Neuron (in vitro differentiated cells): ENCODE measurements around the gene DSC3.
"Not testable (repeated sequence)": the region's sequence is repeated elsewhere in the genome, so short reads cannot be mapped to it uniquely, and the experiment has no call there.

ENCODE experiments used
- H2AFZ ChIP-seq: one replicate; pipeline ENCODE4 v1.6.1; 2013; ENCODE audit warnings: low read depth, mild to moderate bottlenecking, inconsistent platforms, low read length, moderate library complexity
- H3K27me3 ChIP-seq: one replicate; pipeline ENCODE4 v1.6.1; 2013; ENCODE audit warnings: low read length; ENCODE audit not compliant: insufficient read depth
- H3K36me3 ChIP-seq: one replicate; pipeline ENCODE4 v1.6.1; 2013; ENCODE audit warnings: low read length; ENCODE audit not compliant: insufficient read depth
- H3K4me1 ChIP-seq: one replicate; pipeline ENCODE4 v1.6.1; 2013; ENCODE audit warnings: low read length; ENCODE audit not compliant: insufficient read depth
- H3K4me3 ChIP-seq: 2 replicates; pipeline ENCODE4 v1.5.1; 2013; ENCODE audit warnings: mild to moderate bottlenecking, low read length, moderate library complexity
- H3K9me3 ChIP-seq: one replicate; pipeline ENCODE4 v1.6.1; 2013; ENCODE audit warnings: low read length

DSC3 gene

DNA sequence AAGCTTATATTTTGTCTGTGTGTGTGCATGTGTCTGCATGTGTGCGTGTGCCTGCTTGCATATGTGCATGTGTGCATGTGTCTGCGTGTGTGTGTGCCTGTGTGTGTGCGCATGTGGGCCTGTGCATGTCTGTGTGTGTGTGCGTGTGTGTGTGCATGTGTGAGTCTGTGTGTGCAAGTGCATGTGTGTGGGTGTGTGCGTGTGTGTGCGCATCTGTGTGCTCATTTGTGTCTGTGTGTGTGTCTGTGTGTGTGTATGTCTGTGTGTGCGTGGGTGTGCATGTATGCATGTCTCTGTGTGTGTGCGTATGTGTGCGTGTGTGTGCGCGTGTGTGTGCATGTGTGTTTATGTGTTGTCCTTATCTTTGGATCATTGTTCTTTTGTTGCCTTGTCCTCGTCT lies 56.8 kb downstream of the DSC3 start:
- Histone ChIP-seq H3K9me3 (no peaks in the 10 kb centered on the region), H3K4me3 (no peak overlapping the region), H3K4me1 (no peaks in the 10 kb centered on the region), H3K36me3 (no peaks in the 10 kb centered on the region), H2AFZ (no peak overlapping the region), H3K27me3 (no peaks in the 10 kb centered on the region)

GRCh38 chr18:30982285-30982992 lies 60.1 kb downstream of the DSC3 start:
- no peaks in the 10 kb centered on the region for H3K9me3 ChIP-seq

GRCh38 chr18:30978091-30978490 lies 64.5 kb downstream of the DSC3 start:
- H3K9me3 ChIP-seq, H2AFZ ChIP-seq, H3K4me1 ChIP-seq: not testable (repeated sequence)

More at GRCh38 chr18:30982285-30982992, 60.1 kb downstream of the DSC3 start:
- no peak overlapping the region for H3K4me3 ChIP-seq
- no peaks in the 10 kb centered on the region for H3K4me1 ChIP-seq
- no peaks in the 10 kb centered on the region for H3K27me3 ChIP-seq
- no peaks in the 10 kb centered on the region for H3K36me3 ChIP-seq
- no peak overlapping the region for H2AFZ ChIP-seq

DNA sequence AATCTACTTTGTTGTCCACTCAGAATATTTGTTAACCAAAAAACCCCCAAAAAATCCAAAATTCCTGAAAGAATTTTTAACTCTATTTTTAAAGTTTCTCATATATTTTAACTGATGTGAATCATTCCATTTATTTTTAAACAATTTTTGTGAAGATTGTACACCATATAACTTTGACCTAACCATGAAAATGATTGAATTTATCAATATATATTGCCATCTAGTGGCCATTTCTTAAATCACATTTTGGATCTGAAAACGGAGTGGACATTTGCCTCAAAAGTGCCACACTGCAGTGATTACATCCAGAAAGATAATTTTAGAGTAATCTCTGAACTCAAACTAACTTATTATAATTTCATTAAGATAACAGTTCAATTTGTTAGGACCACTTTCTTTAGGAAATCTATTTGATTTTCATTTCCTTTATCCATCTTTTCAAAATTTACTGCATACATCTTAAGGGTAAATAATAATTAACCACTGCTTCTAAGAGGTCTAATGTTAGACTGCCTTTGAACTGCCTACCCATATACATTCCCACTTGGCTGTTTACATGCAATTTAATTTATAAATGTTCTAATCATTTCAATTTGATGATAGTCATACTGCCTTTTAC lies 71.1 kb downstream of the DSC3 start:
- no peaks in the 10 kb centered on the region for H3K4me1 ChIP-seq
- H3K4me3 ChIP-seq = no peak overlapping the region
- no peak overlapping the region for H2AFZ ChIP-seq
- H3K36me3 ChIP-seq = no peaks in the 10 kb centered on the region
- H3K27me3 ChIP-seq = no peaks in the 10 kb centered on the region
- H3K9me3 ChIP-seq = no peaks in the 10 kb centered on the region

More at GRCh38 chr18:30978091-30978490, 64.5 kb downstream of the DSC3 start:
- not testable (repeated sequence) for H3K27me3 ChIP-seq, H3K36me3 ChIP-seq, H3K4me3 ChIP-seq

GRCh38 chr18:30970196-30970816 lies 72.2 kb downstream of the DSC3 start:
- H2AFZ ChIP-seq = no peak overlapping the region
- no peaks in the 10 kb centered on the region for H3K4me1 ChIP-seq
- H3K9me3 ChIP-seq = no peaks in the 10 kb centered on the region
- H3K4me3 ChIP-seq = no peak overlapping the region
- H3K36me3 ChIP-seq = no peaks in the 10 kb centered on the region
- no peaks in the 10 kb centered on the region for H3K27me3 ChIP-seq

DNA sequence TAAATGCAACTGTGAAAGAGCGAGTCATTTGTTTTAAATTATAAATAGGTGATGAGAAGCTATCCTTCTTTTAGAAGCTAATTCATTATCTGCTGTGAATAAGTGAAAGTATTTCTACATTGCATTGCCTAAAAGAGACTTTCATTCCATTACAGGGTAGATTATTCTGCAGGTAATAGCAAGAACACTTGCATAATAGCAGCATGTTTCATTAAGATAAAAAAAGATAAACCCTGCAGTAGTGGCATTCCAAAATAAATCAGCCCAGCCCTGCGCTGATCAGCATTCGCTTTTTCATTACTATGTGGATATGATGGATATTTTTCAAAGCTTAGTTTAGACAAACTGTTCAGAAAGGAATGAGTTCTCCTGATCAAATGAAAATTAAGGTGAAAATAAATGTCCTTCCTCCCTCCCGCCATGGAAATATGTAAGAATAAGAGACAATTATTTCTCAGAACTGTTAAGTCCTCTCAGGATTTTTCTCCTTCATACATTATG lies 72.8 kb downstream of the DSC3 start:
- H3K27me3 ChIP-seq = peaks cover 3% of the 10 kb centered on the region
- no peak overlapping the region for H2AFZ ChIP-seq
- no peaks in the 10 kb centered on the region for H3K9me3 ChIP-seq

DNA sequence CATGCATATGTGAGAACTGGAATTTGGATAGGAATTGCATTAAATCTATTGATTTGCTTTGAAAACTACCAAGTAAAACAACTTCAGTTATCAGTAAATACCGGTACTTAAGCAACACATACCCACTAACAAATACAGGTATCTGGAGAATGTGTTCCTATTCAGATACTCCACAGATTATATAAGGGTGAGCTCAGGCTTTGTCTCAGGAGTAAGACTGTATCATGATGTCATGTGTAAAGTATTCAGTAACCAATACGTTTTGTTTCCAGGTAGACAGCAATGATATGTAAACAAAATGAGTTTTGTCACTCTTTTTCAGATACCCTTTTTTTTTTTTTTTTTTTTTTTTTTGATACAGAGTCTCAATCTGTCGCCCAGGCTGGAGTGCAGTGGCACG lies 74.8 kb downstream of the DSC3 start:
- H3K9me3 ChIP-seq = no peaks in the 10 kb centered on the region
- no peaks in the 10 kb centered on the region for H3K4me1 ChIP-seq
- H2AFZ ChIP-seq = no peak overlapping the region
- no peak overlapping the region for H3K4me3 ChIP-seq
- H3K36me3 ChIP-seq = no peaks in the 10 kb centered on the region
- H3K27me3 ChIP-seq = peaks cover 3% of the 10 kb centered on the region

More for the DNA sequence above, 72.8 kb downstream of the DSC3 start:
- no peaks in the 10 kb centered on the region for H3K4me1 ChIP-seq
- H3K36me3 ChIP-seq = no peaks in the 10 kb centered on the region
- H3K4me3 ChIP-seq = no peak overlapping the region

DNA sequence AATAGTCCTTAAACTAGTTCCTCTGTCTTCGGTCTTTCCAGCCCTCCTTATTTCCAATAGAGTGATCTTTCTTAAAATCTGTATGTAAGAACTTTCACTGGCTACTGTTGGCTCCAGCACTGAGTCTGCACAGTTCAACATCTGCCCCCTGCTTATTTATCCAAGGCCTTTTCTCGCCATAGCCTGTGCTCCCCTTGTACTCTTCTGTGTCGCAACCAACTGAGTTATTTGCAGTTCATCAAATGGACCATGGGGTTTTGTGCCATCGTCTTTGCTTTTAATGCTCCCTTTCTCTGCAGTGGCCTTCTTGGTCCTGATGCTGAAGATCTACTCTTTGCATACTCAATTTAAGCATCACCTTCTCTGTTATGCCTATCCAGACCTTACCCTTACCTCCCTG lies 77.3 kb downstream of the DSC3 start:
- H3K4me1 ChIP-seq = no peaks in the 10 kb centered on the region
- H2AFZ ChIP-seq = no peak overlapping the region
- no peaks in the 10 kb centered on the region for H3K9me3 ChIP-seq
- H3K36me3 ChIP-seq = no peaks in the 10 kb centered on the region
- H3K27me3 ChIP-seq = peaks cover 3% of the 10 kb centered on the region
- no peak overlapping the region for H3K4me3 ChIP-seq

DNA sequence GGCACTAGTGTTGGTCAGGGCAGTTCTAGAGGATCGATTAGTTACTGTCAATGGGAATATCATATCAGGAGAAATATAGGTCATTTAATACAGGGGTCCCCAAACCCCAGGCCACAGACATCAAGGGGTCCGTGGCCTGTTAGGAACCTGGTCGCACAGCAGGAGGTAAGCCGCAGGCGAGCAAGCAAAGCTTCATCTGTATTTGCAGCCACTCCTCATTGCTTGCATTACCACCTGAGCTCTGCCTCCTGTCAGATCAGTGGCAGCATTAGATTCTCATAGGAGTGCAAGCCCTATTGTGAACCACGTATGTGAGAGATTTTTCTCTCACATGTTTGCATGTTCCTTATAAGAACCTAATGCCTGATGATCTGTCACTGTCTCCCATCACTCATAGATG lies 81.9 kb downstream of the DSC3 start:
- Histone ChIP-seq H3K4me3 (no peak overlapping the region), H2AFZ (no peak overlapping the region), H3K36me3 (no peaks in the 10 kb centered on the region), H3K4me1 (no peaks in the 10 kb centered on the region), H3K9me3 (no peaks in the 10 kb centered on the region), H3K27me3 (peaks cover 3% of the 10 kb centered on the region)

DNA sequence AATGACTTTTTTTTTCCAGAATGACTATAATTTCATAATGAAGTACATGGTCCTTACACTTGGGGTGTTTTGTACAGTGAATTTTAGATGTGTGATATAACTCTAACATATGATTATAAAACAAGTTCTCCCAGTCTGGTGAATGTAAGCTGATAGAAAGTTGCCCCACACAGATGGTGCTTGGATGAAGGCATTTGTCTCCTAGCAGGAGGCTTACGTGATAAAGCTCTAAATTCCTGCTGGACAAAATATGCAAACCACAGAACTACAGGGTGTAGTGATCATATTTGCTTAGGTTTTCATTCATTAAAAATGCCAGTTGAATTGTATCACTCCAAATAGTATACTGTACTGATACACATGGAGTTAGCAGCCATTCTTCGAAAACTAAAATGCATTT lies 85.5 kb downstream of the DSC3 start:
- Histone ChIP-seq H3K9me3 (no peaks in the 10 kb centered on the region), H3K36me3 (no peaks in the 10 kb centered on the region), H3K4me3 (no peak overlapping the region), H3K4me1 (no peaks in the 10 kb centered on the region), H3K27me3 (no peaks in the 10 kb centered on the region), H2AFZ (no peak overlapping the region)

DNA sequence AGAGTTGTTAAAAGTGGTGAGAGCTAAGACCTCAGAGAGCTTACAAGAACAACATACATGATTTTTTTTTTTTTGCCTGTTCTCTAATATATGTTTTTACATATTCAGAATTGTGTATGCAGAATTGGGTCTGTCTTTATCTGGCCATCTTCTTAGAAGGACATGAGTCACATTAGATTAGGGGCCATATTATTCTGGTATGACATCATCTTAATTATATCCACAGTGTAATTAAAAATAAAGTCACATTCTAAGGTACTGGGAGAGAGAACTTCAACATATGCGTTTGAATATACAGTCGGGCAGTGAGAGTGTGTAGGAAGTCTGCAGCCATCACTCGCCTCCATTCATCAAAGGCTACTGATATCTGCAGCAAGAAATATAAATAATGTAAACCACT lies 88.3 kb downstream of the DSC3 start:
- Histone ChIP-seq H3K27me3 (peaks cover 4% of the 10 kb centered on the region), H3K9me3 (no peaks in the 10 kb centered on the region), H2AFZ (no peak overlapping the region), H3K36me3 (no peaks in the 10 kb centered on the region), H3K4me3 (no peak overlapping the region), H3K4me1 (no peaks in the 10 kb centered on the region)

GRCh38 chr18:30945761-30946160 lies 96.8 kb downstream of the DSC3 start:
- peaks cover 4% of the 10 kb centered on the region for H3K27me3 ChIP-seq
- no peak overlapping the region for H2AFZ ChIP-seq
- no peak overlapping the region for H3K4me3 ChIP-seq
- no peaks in the 10 kb centered on the region for H3K9me3 ChIP-seq
- no peaks in the 10 kb centered on the region for H3K4me1 ChIP-seq
- H3K36me3 ChIP-seq = no peaks in the 10 kb centered on the region

GRCh38 chr18:30944773-30945417 lies 97.6 kb downstream of the DSC3 start:
- H3K4me1 ChIP-seq = no peaks in the 10 kb centered on the region
- no peaks in the 10 kb centered on the region for H3K36me3 ChIP-seq
- no peaks in the 10 kb centered on the region for H3K27me3 ChIP-seq
- no peak overlapping the region for H3K4me3 ChIP-seq
- no peaks in the 10 kb centered on the region for H3K9me3 ChIP-seq
- H2AFZ ChIP-seq = no peak overlapping the region
